Parathyroid adenoma (tissue), 2 donors: ENCODE data around the gene TNIP2.
"Not testable (repeated sequence)": the region's sequence is repeated elsewhere in the genome, so short reads cannot be mapped to it uniquely, and the experiment has no call there.

Experiments used
- H2AFZ ChIP-seq: fragments of 300-600 bp; sonication (generic); one replicate; pipeline ENCODE4 v1.7.0; 2017; ENCODE audit warnings: antibody characterized with exemption, mild to moderate bottlenecking
- H3K27ac ChIP-seq: fragments of 300-600 bp; sonication (generic); one replicate; pipeline ENCODE4 v1.7.0; 2017
- H3K27me3 ChIP-seq: fragments of 300-600 bp; sonication (generic); one replicate; pipeline ENCODE4 v1.7.0; 2017; ENCODE audit warnings: low read length; ENCODE audit not compliant: control insufficient read depth, insufficient read depth
- H3K36me3 ChIP-seq: fragments of 300-600 bp; sonication (generic); one replicate; pipeline ENCODE4 v1.7.0; 2017; ENCODE audit warnings: low read length; ENCODE audit not compliant: control insufficient read depth, insufficient read depth
- H3K4me1 ChIP-seq: fragments of 300-600 bp; sonication (generic); one replicate; pipeline ENCODE4 v1.7.0; 2017; ENCODE audit warnings: control low read depth
- H3K4me2 ChIP-seq: fragments of 300-600 bp; sonication (generic); one replicate; pipeline ENCODE4 v1.7.0; 2017; ENCODE audit warnings: low read length
- H3K4me3 ChIP-seq: fragments of 300-600 bp; sonication (generic); one replicate; pipeline ENCODE4 v1.7.0; 2017; ENCODE audit warnings: low read depth, low read length
- H3K79me2 ChIP-seq: fragments of 300-600 bp; sonication (generic); one replicate; pipeline ENCODE4 v1.7.0; 2017; ENCODE audit warnings: control low read depth
- H3K9ac ChIP-seq: fragments of 300-600 bp; sonication (generic); one replicate; pipeline ENCODE4 v1.7.0; 2017; ENCODE audit warnings: mild to moderate bottlenecking
- H3K9me3 ChIP-seq: fragments of 300-600 bp; sonication (generic); one replicate; pipeline ENCODE4 v1.7.0; 2017; ENCODE audit warnings: low read length; ENCODE audit not compliant: control insufficient read depth
- CTCF ChIP-seq: fragments of 300-600 bp; sonication (generic); IDR thresholded peaks from one replicate; pipeline ENCODE4 v1.7.0; 2017; ENCODE audit warnings: antibody characterized with exemption, mild to moderate bottlenecking
- donor health status: primary hyperparathyroidism.

Gene TNIP2

DNA sequence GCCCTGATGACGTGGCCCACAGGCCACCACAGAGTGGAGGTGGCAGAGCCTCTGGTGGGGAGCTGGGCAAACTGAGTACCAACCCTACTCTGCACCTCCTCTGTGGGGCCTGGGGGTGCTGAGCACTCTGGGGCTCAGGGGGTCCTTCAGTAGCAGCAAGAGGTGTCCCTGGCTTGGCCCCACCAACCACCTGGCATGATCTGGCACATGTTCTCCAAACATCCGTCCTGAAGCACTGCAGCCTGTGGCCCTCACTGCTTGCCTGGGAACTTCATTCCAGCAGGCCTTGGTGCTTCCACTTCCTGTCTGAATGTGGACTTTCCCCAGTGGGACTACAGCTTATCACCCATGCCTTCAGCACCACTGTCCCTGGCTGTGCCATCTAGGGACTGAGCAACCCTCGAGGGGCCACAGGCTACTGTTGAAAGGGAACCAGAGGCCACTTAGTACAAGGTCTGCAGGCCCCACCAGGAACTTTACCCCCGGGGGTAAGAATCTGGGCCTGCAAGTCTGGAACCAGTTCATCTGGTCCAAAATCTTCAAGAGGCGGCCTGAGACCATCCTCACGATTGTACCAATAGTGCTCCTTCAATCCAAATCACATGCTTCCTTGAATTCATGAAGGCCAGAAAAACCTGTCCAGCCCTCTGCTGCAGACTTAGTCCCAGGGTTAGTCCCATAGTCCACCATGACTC is 13.2 kb downstream of the TNIP2 start:
- Histone ChIP-seq H3K79me2 (no peaks in the 10 kb centered on the region), H2AFZ (no peak overlapping the region), H3K27me3 (no peaks in the 10 kb centered on the region), H3K36me3 (no peaks in the 10 kb centered on the region), H3K27ac (no peak overlapping the region), H3K9ac (no peak overlapping the region), H3K4me1 (no peaks in the 10 kb centered on the region), H3K9me3 (no peaks in the 10 kb centered on the region), H3K4me3 (no peak overlapping the region), H3K4me2 (no peak overlapping the region)
- no peak for TF ChIP-seq CTCF

DNA sequence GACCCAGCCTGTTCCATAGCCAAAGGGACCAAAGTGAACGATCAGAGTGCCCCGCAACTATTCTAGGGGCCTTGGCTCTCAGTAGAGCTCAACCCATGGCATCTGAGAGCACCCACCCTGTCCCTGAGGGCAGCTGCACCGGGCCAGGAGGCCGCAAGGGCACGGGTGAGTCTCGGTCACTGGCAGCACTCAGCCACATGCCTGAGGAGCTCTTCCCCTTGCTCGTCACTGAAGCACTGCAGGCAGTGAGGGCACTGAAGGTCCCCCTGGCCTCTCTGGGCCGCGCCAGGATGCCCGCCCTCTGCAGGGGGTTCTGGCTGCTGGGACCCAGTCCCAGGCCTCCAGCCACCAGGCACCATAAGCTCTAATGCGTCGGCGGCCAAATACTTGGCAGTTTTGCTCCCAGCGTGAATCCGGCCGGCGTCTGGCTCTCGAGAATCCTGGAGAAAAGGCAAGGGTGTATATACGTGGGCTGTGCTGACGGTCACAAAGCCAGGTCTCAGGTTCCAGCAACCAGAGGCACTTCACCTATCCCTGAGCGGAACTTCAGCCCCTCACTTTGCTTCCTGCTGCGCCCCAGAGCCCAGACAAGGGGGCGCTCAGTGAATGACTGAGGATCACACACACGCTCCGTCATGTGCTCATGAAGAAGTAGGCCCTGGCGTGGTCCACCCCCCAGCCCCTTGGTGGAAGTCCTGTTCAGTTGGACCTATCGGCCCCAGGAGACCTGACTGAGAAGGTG is 13.9 kb downstream of the TNIP2 start:
- no peak overlapping the region for H3K4me3 ChIP-seq
- H3K4me2 ChIP-seq, result no peak overlapping the region
- H3K9me3 ChIP-seq, result no peaks in the 10 kb centered on the region
- H3K27ac ChIP-seq, result no peak overlapping the region
- no peaks in the 10 kb centered on the region for H3K4me1 ChIP-seq
- no peak overlapping the region for H3K9ac ChIP-seq
- H3K36me3 ChIP-seq, result no peaks in the 10 kb centered on the region
- no peak for TF ChIP-seq CTCF
- no peak overlapping the region for H2AFZ ChIP-seq
- H3K79me2 ChIP-seq, result no peaks in the 10 kb centered on the region
- H3K27me3 ChIP-seq, result no peaks in the 10 kb centered on the region

GRCh38 chr4:2741626-2742025 is 14.5 kb downstream of the TNIP2 start:
- H3K9me3 ChIP-seq, result no peaks in the 10 kb centered on the region
- no peak overlapping the region for H2AFZ ChIP-seq
- H3K79me2 ChIP-seq, result no peaks in the 10 kb centered on the region
- no peak for TF ChIP-seq CTCF
- H3K9ac ChIP-seq, result no peak overlapping the region
- no peak overlapping the region for H3K4me3 ChIP-seq
- H3K4me1 ChIP-seq, result no peaks in the 10 kb centered on the region
- no peaks in the 10 kb centered on the region for H3K27me3 ChIP-seq
- no peaks in the 10 kb centered on the region for H3K36me3 ChIP-seq
- no peak overlapping the region for H3K27ac ChIP-seq
- H3K4me2 ChIP-seq, result no peak overlapping the region

GRCh38 chr4:2738296-2738695 is 17.8 kb downstream of the TNIP2 start:
- not testable (repeated sequence) for H3K27me3 ChIP-seq, H3K9me3 ChIP-seq, H3K27ac ChIP-seq, H3K4me1 ChIP-seq, H3K9ac ChIP-seq, H3K36me3 ChIP-seq, H3K79me2 ChIP-seq, H2AFZ ChIP-seq, H3K4me3 ChIP-seq, H3K4me2 ChIP-seq

DNA sequence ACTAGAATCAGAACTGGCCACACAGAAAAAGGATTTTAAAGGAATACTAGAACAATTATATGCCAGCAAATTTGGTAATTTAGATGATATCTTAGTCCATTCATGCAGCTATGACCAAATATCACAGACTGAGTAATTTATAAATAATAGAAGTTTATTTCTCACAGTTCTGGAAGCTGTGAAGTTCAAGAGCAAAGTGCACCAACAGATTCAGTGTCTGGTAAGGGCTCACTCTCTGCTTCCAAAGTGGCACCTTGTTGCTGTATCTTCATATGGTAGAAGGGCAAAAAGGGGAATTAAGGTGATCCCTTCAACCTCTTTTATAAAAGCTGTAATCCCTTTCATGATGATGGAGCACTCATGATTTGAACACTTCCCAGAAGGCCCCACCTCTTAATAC is 20.3 kb downstream of the TNIP2 start:
- Histone ChIP-seq H3K36me3 (no peaks in the 10 kb centered on the region), H3K9me3 (no peaks in the 10 kb centered on the region), H3K27me3 (no peaks in the 10 kb centered on the region), H3K9ac (no peak overlapping the region), H3K4me2 (no peak overlapping the region), H3K79me2 (no peaks in the 10 kb centered on the region), H3K27ac (no peak overlapping the region), H3K4me3 (no peak overlapping the region), H3K4me1 (no peaks in the 10 kb centered on the region), H2AFZ (no peak overlapping the region)
- TF ChIP-seq CTCF, result no peak
